ENCODE results near the gene TFF3.

GRCh38 chr21:42277593-42277992 is 37.6 kb downstream of the TFF3 start:
- TF ChIP-seq POLR2A (IDR thresholded peaks at IDR 0.05; ENCODE audit: low read length) (no peak), GATA1 (IDR thresholded peaks at IDR 0.05; ENCODE audit: low read depth, low read length) (no peak)

All from erythroblast (primary cell).